Progenitor cell of endocrine pancreas (in vitro differentiated cells): ENCODE measurements around the gene CCM2. TPM values are rescaled to one million over a fixed set of nuclear protein-coding genes. Genes with fewer than 3 reads are reported as not detected.
A peak's percentile ranks its signal among the peaks of the same experiment; 100 is the strongest.
"Not testable (repeated sequence)": the region's sequence is repeated elsewhere in the genome, so short reads cannot be mapped to it uniquely, and the experiment has no call there.

Experiments used
- DNase-seq: peaks from one replicate; pipeline ENCODE4 v3.0.0; 2021; ENCODE audit warnings: low spot score; ENCODE audit not compliant: unreplicated experiment
- H3K27ac Mint-ChIP-seq: 2 replicates; pipeline ENCODE4 v1.8.0; 2021; ENCODE audit warnings: mild to moderate bottlenecking, moderate library complexity, mixed read lengths
- H3K27me3 Mint-ChIP-seq: 2 replicates; pipeline ENCODE4 v1.8.0; 2021; ENCODE audit warnings: mixed read lengths
- H3K36me3 Mint-ChIP-seq: 2 replicates; pipeline ENCODE4 v1.8.0; 2022; ENCODE audit warnings: mixed read lengths; ENCODE audit not compliant: insufficient read depth
- H3K4me1 Mint-ChIP-seq: 2 replicates; pipeline ENCODE4 v1.8.0; 2021; ENCODE audit warnings: low read depth, mixed read lengths
- H3K4me3 Mint-ChIP-seq: 2 replicates; pipeline ENCODE4 v1.8.0; 2021; ENCODE audit warnings: low read depth, mild to moderate bottlenecking, moderate library complexity, mixed read lengths
- H3K9me3 Mint-ChIP-seq: 2 replicates; pipeline ENCODE4 v1.8.0; 2021; ENCODE audit warnings: low read depth, mixed read lengths
- CTCF ChIP-seq: fragments of 200-600 bp; sonication (generic); IDR thresholded peaks from one replicate; pipeline ENCODE4 v1.5.0; 2021; ENCODE audit warnings: antibody characterized with exemption, mild to moderate bottlenecking; ENCODE audit not compliant: unreplicated experiment
- total RNA-seq: library from RNA; stranded (reverse); gene quantifications from 2 replicates; pipeline ENCODE4 v1.2.1, GENCODE V29; 2021

The CCM2 gene
- total RNA-seq, 1 donor from 2014 or later = 43.0 TPM

- DNase-seq = no peak
- Mint-ChIP-seq H3K27ac (peak overlapping the region; percentile 71), H3K36me3 (peaks cover 23% of the 10 kb centered on the region), H3K4me3 (no peak overlapping the region), H3K9me3 (peaks cover 5% of the 10 kb centered on the region), H3K4me1 (peaks cover 7% of the 10 kb centered on the region), H3K27me3 (no peaks in the 10 kb centered on the region)
- no peak for TF ChIP-seq CTCF
These were observed 15.3 kb downstream of the CCM2 start for GRCh38 chr7:45015313-45015712.

GRCh38 chr7:45017253-45017652, 17.3 kb downstream of the CCM2 start:
- no peak for TF ChIP-seq CTCF
- H3K27ac Mint-ChIP-seq = no peak overlapping the region
- H3K9me3 Mint-ChIP-seq = peaks cover 9% of the 10 kb centered on the region
- H3K36me3 Mint-ChIP-seq = peaks cover 25% of the 10 kb centered on the region
- H3K4me3 Mint-ChIP-seq = no peak overlapping the region
- DNase-seq = no peak
- H3K27me3 Mint-ChIP-seq = no peaks in the 10 kb centered on the region
- peaks cover 9% of the 10 kb centered on the region for H3K4me1 Mint-ChIP-seq

GRCh38 chr7:45020915-45021314, 20.9 kb downstream of the CCM2 start:
- no peaks in the 10 kb centered on the region for H3K27me3 Mint-ChIP-seq
- no peak for DNase-seq
- H3K36me3 Mint-ChIP-seq = peaks cover 27% of the 10 kb centered on the region
- H3K4me1 Mint-ChIP-seq = peaks cover 2% of the 10 kb centered on the region
- H3K9me3 Mint-ChIP-seq = peaks cover 9% of the 10 kb centered on the region
- no peak overlapping the region for H3K4me3 Mint-ChIP-seq
- peak overlapping the region; percentile 52 for H3K27ac Mint-ChIP-seq
- TF ChIP-seq CTCF = no peak

GRCh38 chr7:45021604-45022296, 21.7 kb downstream of the CCM2 start:
- Mint-ChIP-seq H3K4me1 (peaks cover 2% of the 10 kb centered on the region), H3K27ac (no peak overlapping the region), H3K36me3 (peaks cover 25% of the 10 kb centered on the region), H3K9me3 (peaks cover 9% of the 10 kb centered on the region), H3K27me3 (no peaks in the 10 kb centered on the region), H3K4me3 (no peak overlapping the region)
- no peak for TF ChIP-seq CTCF
- DNase-seq = no peak

- no peak for DNase-seq
- Mint-ChIP-seq H3K27me3 (no peaks in the 10 kb centered on the region), H3K4me1 (peaks cover 2% of the 10 kb centered on the region), H3K4me3 (no peak overlapping the region), H3K36me3 (peaks cover 20% of the 10 kb centered on the region), H3K9me3 (peaks cover 3% of the 10 kb centered on the region), H3K27ac (no peak overlapping the region)
- no peak for TF ChIP-seq CTCF
These were observed 24.2 kb downstream of the CCM2 start for GRCh38 chr7:45024126-45024744.

- H3K4me3 Mint-ChIP-seq, H3K27ac Mint-ChIP-seq, H3K27me3 Mint-ChIP-seq, DNase-seq, H3K9me3 Mint-ChIP-seq, H3K4me1 Mint-ChIP-seq: not testable (repeated sequence)
- H3K36me3 Mint-ChIP-seq = peaks cover 20% of the 10 kb centered on the region
These were observed 25.5 kb downstream of the CCM2 start for GRCh38 chr7:45025473-45025872.
